Measurements from ENCODE around the gene RUBCNL. TPM values are rescaled to one million over a fixed set of nuclear protein-coding genes. Genes with fewer than 3 reads are reported as not detected.

RUBCNL gene
- total RNA-seq, 1 experiment from 2014 or later = 1.9 TPM

- DNase-seq (ENCODE audit: low spot score) (no peak), ATAC-seq (no peak)
- peaks cover 49% of the 10 kb centered on the region for H3K27me3 Mint-ChIP-seq (ENCODE audit: low read depth)
- peaks cover 7% of the 10 kb centered on the region for H3K4me1 Mint-ChIP-seq
- no peaks in the 10 kb centered on the region for H3K36me3 Mint-ChIP-seq
- ChIA-PET CTCF (no interaction called here), POLR2A (no interaction called here)
- no peak for TF ChIP-seq AR (CRISPR knock-in tag; IDR thresholded peaks at IDR 0.05)
- no peak for TF ChIP-seq E2F1 (CRISPR knock-in tag; IDR thresholded peaks at IDR 0.05)
- TF ChIP-seq NFE2L1 (CRISPR knock-in tag; IDR thresholded peaks at IDR 0.05) = no peak
- no peak for TF ChIP-seq ATF3 (CRISPR knock-in tag; conservative IDR thresholded peaks at IDR 0.05)
- TF ChIP-seq KAT7 (CRISPR knock-in tag; IDR thresholded peaks at IDR 0.05; ENCODE audit: borderline replicate concordance) = no peak
- no peak overlapping the region for H3K27ac Mint-ChIP-seq
- H3K9me3 Mint-ChIP-seq = peaks cover 9% of the 10 kb centered on the region
- no peak overlapping the region for H3K4me3 Mint-ChIP-seq
Measured at GRCh38 chr13:46317120-46317519, 69.9 kb downstream of the RUBCNL start.

GRCh38 chr13:46315491-46316075 is 71.5 kb downstream of the RUBCNL start:
- ATAC-seq (no peak), DNase-seq (ENCODE audit: low spot score) (no peak)
- Mint-ChIP-seq H3K9me3 (peaks cover 20% of the 10 kb centered on the region), H3K27me3 (ENCODE audit: low read depth) (peaks cover 42% of the 10 kb centered on the region), H3K4me1 (peaks cover 4% of the 10 kb centered on the region), H3K4me3 (no peak overlapping the region), H3K36me3 (no peaks in the 10 kb centered on the region), H3K27ac (no peak overlapping the region)
- ChIA-PET POLR2A (no interaction called here), CTCF (no interaction called here)
- TF ChIP-seq RELA (CRISPR knock-in tag; IDR thresholded peaks at IDR 0.05; ENCODE audit: borderline replicate concordance) = no peak
- no peak for TF ChIP-seq MLX (CRISPR knock-in tag; IDR thresholded peaks at IDR 0.05)
- TF ChIP-seq FOXP1 (CRISPR knock-in tag; IDR thresholded peaks at IDR 0.05; ENCODE audit: borderline replicate concordance) = no peak
- TF ChIP-seq SP1 (CRISPR knock-in tag; conservative IDR thresholded peaks at IDR 0.05) = no peak
- TF ChIP-seq PRRX2 (CRISPR knock-in tag; IDR thresholded peaks at IDR 0.05) = no peak
- no peak for TF ChIP-seq CREB1 (CRISPR knock-in tag; IDR thresholded peaks at IDR 0.05)
- TF ChIP-seq ZNF425 (CRISPR knock-in tag; conservative IDR thresholded peaks at IDR 0.05) = no peak
- no peak for TF ChIP-seq NFATC4 (CRISPR knock-in tag; IDR thresholded peaks at IDR 0.05)
- TF ChIP-seq NFYB (CRISPR knock-in tag; conservative IDR thresholded peaks at IDR 0.05; ENCODE audit: low read depth) = no peak
- TF ChIP-seq TEAD1 (CRISPR knock-in tag; IDR thresholded peaks at IDR 0.05) = no peak
- TF ChIP-seq GABPB1 (CRISPR knock-in tag; IDR thresholded peaks at IDR 0.05) = no peak
- TF ChIP-seq ZNF532 (CRISPR knock-in tag; IDR thresholded peaks at IDR 0.05; ENCODE audit: borderline replicate concordance) = no peak
- TF ChIP-seq CBFB (CRISPR knock-in tag; IDR thresholded peaks at IDR 0.05; ENCODE audit: low read depth) = no peak
- TF ChIP-seq ZNF671 (CRISPR knock-in tag; IDR thresholded peaks at IDR 0.05) = no peak

All from WTC11 (cell line).